KMS-11 (cell line): ENCODE results near the gene NFX1.
"Not testable (repeated sequence)": the region's sequence is repeated elsewhere in the genome, so short reads cannot be mapped to it uniquely, and the experiment has no call there.

Experiments used
- H2AFZ ChIP-seq: fragments of 200-600 bp; sonication (generic); 2 replicates; pipeline ENCODE4 v1.6.1; 2016; ENCODE audit warnings: antibody characterized with exemption, mixed run types, low read depth
- H3K27ac ChIP-seq: fragments of 200-600 bp; sonication (generic); 2 replicates; pipeline ENCODE4 v1.6.1; 2016; ENCODE audit warnings: mild to moderate bottlenecking, mixed run types
- H3K27me3 ChIP-seq: fragments of 200-600 bp; sonication (generic); 2 replicates; pipeline ENCODE4 v1.6.1; 2017; ENCODE audit warnings: mild to moderate bottlenecking, low read depth, mixed run types, moderate library complexity; ENCODE audit not compliant: insufficient read depth
- H3K36me3 ChIP-seq: fragments of 200-600 bp; sonication (generic); 2 replicates; pipeline ENCODE4 v1.6.1; 2017; ENCODE audit warnings: mild to moderate bottlenecking, mixed run types; ENCODE audit not compliant: insufficient read depth
- H3K4me1 ChIP-seq: fragments of 200-600 bp; sonication (generic); 2 replicates; pipeline ENCODE4 v1.6.1; 2016; ENCODE audit warnings: mild to moderate bottlenecking, low read depth, mixed run types; ENCODE audit not compliant: poor library complexity, severe bottlenecking
- H3K4me2 ChIP-seq: fragments of 200-600 bp; sonication (generic); 2 replicates; pipeline ENCODE4 v1.7.0; 2016; ENCODE audit warnings: mild to moderate bottlenecking, mixed run types
- H3K4me3 ChIP-seq: fragments of 200-600 bp; sonication (generic); IDR thresholded peaks from 2 replicates; pipeline ENCODE4 v1.6.1; 2017; ENCODE audit warnings: low read depth, low read length, mixed read lengths; ENCODE audit not compliant: insufficient read depth
- H3K79me2 ChIP-seq: fragments of 200-600 bp; sonication (generic); 2 replicates; pipeline ENCODE4 v1.6.1; 2016; ENCODE audit warnings: low read depth, mixed run types; ENCODE audit not compliant: insufficient read depth
- H3K9ac ChIP-seq: fragments of 200-600 bp; sonication (generic); 2 replicates; pipeline ENCODE4 v1.6.1; 2016; ENCODE audit warnings: mild to moderate bottlenecking, mixed run types
- H4K20me1 ChIP-seq: fragments of 200-600 bp; sonication (generic); 2 replicates; pipeline ENCODE4 v1.6.1; 2016; ENCODE audit warnings: mild to moderate bottlenecking, mixed run types; ENCODE audit not compliant: insufficient read depth
- CTCF ChIP-seq: fragments of 200-600 bp; sonication (generic); conservative IDR thresholded peaks from 2 replicates; pipeline ENCODE4 v1.6.1; 2017; ENCODE audit warnings: low read depth, mild to moderate bottlenecking, antibody characterized with exemption, low read length, moderate library complexity, mixed read lengths

Gene NFX1

DNA sequence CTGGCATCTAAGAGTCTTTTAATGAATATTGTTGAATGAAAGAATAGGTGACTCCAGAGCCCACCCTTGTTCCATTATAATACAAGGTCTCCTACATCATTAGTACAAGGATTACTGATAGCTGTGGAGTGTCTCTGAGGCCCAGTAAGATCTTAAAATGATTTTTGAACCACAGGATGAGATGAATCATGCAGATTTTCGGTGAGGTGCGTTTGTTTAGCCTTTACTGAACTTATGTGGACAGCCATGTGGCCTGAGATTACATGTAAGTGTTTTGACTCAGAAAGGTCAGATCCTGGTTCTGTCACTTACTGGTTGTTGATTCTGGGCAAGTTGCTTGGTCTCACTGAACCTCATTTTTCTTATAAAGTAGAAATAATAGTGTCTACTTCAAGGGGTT lies 21.6 kb downstream of the NFX1 start:
- Histone ChIP-seq H2AFZ (no peak overlapping the region), H3K79me2 (no peaks in the 10 kb centered on the region), H3K27ac (no peak overlapping the region), H3K4me2 (no peak overlapping the region), H4K20me1 (no peaks in the 10 kb centered on the region), H3K4me1 (peaks cover 23% of the 10 kb centered on the region), H3K9ac (no peak overlapping the region), H3K4me3 (no peak overlapping the region), H3K36me3 (peaks cover 18% of the 10 kb centered on the region; the same call in 1 of the 2 replicates), H3K27me3 (no peaks in the 10 kb centered on the region)
- no peak for TF ChIP-seq CTCF

DNA sequence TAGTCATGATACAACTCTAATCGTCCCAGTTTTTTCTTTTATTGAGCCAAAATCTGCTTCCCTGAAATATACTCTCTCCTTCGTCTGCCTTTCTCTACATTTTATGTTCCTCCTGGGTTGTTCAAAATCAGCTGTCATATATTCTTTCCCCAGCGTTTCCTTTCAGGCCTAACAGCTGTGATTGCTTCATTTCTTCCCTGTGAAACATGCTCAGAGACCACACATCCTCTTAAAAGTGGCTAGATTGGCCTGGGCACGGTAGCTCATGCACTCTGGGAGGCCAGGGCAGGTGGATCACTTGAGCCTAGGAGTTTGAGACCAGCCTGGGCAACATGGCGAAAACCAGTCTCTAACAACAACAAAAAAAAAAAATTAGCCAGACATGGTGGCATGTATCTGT lies 25.1 kb downstream of the NFX1 start:
- TF ChIP-seq CTCF: no peak
- H3K36me3 ChIP-seq: peaks cover 14% of the 10 kb centered on the region; the same call in 1 of the 2 replicates
- no peak overlapping the region for H3K4me2 ChIP-seq
- no peaks in the 10 kb centered on the region for H4K20me1 ChIP-seq
- H3K27me3 ChIP-seq: no peaks in the 10 kb centered on the region
- H2AFZ ChIP-seq: no peak overlapping the region
- no peak overlapping the region for H3K4me3 ChIP-seq
- H3K79me2 ChIP-seq: no peaks in the 10 kb centered on the region
- H3K4me1 ChIP-seq: peaks cover 8% of the 10 kb centered on the region
- no peak overlapping the region for H3K27ac ChIP-seq
- no peak overlapping the region for H3K9ac ChIP-seq

GRCh38 chr9:33317136-33317535 lies 26.8 kb downstream of the NFX1 start:
- not testable (repeated sequence) for H3K4me2 ChIP-seq, H3K4me3 ChIP-seq, H4K20me1 ChIP-seq, H3K27ac ChIP-seq, H3K36me3 ChIP-seq, H3K9ac ChIP-seq, H3K27me3 ChIP-seq, H3K79me2 ChIP-seq, H3K4me1 ChIP-seq, H2AFZ ChIP-seq

DNA sequence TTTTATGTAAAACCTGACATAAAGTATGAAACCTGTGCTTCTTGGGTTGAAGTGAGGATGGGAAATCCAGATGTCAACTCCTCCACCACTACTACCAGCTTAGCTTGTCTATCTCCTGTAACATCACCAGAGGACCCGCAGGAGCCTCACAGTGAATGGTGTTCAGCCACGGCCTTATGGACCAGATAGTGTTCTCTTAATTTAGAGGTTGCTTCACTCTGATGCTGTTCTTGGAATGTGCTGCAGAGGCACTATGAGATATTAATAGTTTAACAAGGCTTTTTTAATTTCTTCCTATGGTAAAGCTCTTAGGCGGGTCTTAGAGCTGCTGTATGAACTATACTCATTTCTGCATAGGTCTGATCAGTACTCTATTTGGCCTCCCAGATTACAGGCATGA lies 27.9 kb downstream of the NFX1 start:
- Histone ChIP-seq H2AFZ (no peak overlapping the region), H3K4me2 (no peak overlapping the region), H4K20me1 (no peaks in the 10 kb centered on the region), H3K27ac (no peak overlapping the region), H3K79me2 (no peaks in the 10 kb centered on the region), H3K4me1 (no peaks in the 10 kb centered on the region), H3K4me3 (no peak overlapping the region), H3K9ac (no peak overlapping the region), H3K27me3 (no peaks in the 10 kb centered on the region), H3K36me3 (0 out of 2 replicates have a peak, but pooled peaks cover 6% of the 10 kb centered on the region)
- TF ChIP-seq CTCF: no peak

DNA sequence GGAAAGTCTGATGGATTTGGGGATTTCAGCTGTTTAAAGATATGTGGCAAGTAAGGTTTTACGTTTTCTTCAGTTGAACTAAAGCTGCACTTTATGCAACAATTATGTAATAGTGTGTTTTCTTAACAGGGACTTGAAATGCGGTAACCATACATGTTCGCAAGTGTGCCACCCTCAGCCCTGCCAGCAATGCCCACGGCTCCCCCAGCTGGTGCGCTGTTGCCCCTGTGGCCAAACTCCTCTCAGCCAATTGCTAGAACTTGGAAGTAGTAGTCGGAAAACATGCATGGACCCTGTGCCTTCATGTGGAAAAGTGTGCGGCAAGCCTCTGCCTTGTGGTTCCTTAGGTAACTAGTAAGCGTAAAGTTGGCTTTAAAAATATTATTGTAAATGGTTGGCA lies 28.5 kb downstream of the NFX1 start:
- Histone ChIP-seq H3K79me2 (no peaks in the 10 kb centered on the region), H3K4me2 (no peak overlapping the region), H4K20me1 (no peaks in the 10 kb centered on the region), H3K36me3 (0 out of 2 replicates have a peak, but pooled peaks cover 6% of the 10 kb centered on the region), H3K9ac (no peak overlapping the region), H3K4me3 (no peak overlapping the region), H3K4me1 (no peaks in the 10 kb centered on the region), H3K27me3 (no peaks in the 10 kb centered on the region), H2AFZ (no peak overlapping the region), H3K27ac (no peak overlapping the region)
- no peak for TF ChIP-seq CTCF
